GM08714 (cell line): ENCODE measurements around the gene SPOCK1.

Experiments
- H3K4me3 ChIP-seq: fragments of 200-500 bp; sonication (Bioruptor generic); 2 replicates; pipeline ENCODE4 v1.5.1; 2014; ENCODE audit warnings: mild to moderate bottlenecking, low read length, inconsistent platforms
- ZNF274 ChIP-seq: IDR thresholded peaks from 2 replicates; pipeline ENCODE4 v1.6.1; 2012; ENCODE audit warnings: mild to moderate bottlenecking, low read depth, low read length

Gene SPOCK1

DNA sequence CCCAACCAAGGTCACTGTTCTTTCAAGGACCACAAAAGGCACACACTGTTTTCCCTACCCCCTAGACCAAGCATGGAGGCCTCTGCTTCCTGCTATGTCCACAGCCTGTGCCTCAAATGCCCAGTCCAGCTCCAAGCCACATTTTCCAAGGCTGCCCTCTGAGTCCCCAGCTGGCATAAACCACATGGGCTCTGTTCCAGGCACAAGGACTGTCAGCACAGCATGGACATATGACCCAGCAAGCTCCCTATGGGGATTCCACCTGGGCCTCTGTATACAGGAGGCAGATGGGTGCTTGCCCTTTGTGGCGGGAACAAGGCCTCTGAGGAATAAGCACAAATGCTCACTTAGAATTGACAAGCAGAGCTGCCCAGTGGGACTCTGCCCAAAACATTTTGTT lies 115.2 kb downstream of the SPOCK1 start:
- TF ChIP-seq ZNF274: no peak
- no peak overlapping the region for H3K4me3 ChIP-seq

DNA sequence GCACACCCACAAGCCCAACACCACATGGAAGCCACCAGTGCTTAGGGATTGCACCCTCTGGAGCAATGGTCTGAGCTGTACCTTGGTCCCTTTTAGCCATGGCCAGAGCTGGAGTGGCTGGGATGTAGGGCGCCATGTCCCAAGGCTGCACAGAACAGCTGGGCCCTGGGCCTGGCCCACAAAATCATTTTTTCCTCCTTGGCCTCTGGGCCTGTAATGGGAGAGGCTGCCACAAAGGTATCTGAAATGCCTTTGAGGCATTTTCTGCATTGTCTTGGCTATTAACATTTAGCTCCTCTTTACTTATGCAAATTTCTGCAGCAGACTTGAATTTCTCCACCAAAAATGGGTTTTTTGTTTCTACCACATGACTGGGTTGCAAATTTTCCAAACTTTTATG lies 117.6 kb downstream of the SPOCK1 start:
- TF ChIP-seq ZNF274: no peak
- H3K4me3 ChIP-seq: no peak overlapping the region

DNA sequence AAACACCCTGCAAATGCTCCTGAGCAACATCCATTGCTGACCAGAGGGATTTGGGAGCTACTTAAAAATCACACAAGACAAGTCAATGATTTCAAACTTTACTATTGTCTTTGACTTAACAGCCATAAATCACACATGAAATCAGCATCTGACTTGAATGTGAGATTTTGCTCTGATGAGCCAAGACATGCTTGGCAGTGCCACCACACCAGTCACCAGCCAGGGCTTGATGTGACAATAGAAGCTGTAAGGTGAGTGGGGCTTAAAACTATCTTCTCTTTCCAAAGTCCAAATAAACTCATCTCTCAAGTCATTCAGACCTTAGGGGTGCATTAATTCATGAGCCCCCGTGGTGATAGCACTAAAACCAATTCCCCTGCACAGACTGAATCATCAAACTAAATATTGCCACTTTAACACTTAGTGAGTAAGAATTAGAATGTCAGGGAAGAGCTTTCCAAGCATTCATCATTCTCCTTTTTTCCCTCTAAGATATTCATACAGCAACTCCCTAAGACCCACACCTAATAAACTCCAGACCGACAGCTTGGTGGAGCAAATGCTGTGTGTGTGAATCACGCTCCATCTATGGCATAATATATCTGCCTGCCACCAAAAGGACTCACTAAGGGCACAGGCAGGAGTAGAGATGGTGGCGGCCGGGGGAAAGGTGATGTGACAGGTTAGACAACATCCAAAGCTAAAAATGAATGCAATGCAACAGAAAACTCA lies 119.4 kb downstream of the SPOCK1 start:
- no peak overlapping the region for H3K4me3 ChIP-seq
- no peak for TF ChIP-seq ZNF274

DNA sequence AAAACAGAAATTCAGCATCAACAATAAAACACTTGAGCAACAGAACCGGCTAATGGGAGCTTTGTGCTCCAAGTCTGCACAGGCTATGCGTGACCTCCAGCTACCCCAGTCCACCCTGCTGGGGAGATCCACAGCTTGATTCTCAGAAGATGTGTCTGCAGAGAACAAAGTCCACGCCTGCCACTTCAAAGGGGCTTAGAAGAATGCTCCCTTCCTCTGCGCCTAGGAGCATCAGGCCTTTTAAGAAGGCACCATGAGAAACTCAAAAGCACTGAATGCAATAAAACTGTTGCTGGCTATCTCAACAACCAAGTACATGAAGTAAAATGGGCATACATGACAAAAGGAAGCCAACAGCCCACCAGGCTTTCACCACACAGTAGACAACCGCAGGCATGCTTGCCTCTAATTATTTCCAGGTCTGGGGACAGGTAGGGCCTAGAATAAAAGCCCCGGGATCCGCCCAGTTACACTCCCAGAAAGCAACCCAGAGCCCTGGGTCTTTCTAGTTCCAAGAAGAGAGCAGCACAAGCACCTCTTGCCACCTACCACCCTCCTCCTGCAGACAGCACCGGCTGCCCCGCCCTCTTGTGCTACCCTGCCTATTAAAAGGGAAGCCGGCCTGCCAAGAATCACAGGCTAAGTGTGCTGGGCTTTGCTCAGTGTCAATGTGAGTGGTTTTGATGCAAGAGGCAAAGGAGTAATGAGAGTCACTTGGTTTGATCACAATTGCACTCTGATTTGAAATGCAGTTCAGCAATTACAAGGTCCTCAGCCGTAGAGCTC lies 123.2 kb downstream of the SPOCK1 start:
- TF ChIP-seq ZNF274: no peak
- no peak overlapping the region for H3K4me3 ChIP-seq

DNA sequence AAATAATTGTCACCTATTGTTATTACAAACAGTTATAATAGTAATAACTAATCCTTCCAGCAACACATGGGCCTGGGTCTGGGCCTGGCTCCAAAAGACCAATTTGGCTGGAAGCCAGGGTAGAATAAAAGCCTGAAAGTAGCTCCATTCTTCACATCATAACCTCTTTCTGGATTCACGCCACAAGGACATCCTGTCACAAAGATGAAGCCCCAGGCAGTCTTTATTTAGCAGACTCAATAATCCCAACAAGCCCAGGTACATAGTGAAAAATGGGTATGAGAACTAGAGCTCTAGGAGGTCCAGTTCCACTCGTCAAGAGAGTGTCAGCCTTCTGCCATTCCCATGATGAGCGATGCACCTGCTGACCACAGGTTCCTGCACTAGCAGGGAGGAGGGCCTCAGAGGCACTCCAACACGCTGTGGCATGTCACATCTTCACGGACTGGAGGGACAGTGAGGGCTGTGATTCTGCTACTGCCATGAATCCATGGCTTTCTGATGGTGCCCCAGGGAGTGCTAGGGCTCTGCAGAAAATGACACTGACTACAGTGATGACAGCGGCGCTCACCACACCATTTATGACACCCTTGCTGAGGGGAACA lies 124.9 kb downstream of the SPOCK1 start:
- H3K4me3 ChIP-seq: no peak overlapping the region
- TF ChIP-seq ZNF274: no peak

DNA sequence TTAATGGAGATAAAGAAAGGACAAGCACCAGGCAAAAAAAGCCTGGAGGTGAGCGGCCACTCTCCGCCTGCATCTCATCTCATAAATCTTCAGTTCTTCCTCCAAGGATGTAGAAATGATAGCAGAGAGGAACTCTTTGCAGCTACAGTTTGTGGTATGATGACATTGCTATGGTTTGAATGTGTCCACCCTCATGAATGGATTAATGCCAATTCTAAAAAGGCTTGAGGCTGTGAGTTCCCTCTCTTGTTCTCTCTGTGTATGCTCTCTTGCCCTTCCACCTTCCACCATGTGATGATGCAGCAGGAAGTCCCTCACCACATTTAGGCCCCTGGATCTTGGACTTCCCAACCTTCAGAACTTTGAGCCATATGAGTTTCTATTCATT lies 126.4 kb downstream of the SPOCK1 start:
- H3K4me3 ChIP-seq: no peak overlapping the region
- TF ChIP-seq ZNF274: no peak

DNA sequence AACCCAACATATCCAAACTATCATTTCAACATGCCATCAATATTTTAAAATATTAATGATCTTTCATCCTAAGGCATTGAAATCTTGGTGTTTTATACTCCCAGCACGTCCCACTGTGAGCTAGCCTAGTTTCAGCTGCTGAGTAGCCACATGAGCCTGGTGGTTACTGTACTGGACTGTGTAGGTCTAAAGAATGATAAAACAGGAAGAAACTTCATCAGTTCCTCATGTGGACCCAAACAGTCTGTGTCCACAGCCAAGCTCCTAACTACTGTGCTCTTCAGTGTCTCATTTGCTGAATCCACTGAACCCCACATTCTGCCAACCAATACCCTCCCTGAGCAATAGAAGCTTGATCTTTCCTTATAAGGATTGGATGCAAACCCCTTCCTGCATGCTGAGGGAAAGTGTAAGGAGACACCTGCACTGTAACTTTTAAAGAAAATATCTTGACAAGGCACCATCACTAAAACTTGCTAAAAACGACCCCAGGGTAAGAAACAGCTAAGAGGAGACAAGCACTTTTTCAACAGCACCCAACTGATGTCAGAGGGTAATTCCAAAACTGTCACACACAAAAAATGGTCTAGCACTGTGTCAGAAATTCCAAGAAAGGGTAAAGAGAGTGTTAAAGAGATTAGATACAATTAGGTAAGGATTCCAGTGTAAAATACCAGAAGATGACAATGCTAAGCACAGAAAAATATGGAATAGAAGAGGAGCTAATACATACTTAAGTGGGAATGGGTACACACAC lies 126.9 kb downstream of the SPOCK1 start:
- no peak for TF ChIP-seq ZNF274
- H3K4me3 ChIP-seq: no peak overlapping the region

DNA sequence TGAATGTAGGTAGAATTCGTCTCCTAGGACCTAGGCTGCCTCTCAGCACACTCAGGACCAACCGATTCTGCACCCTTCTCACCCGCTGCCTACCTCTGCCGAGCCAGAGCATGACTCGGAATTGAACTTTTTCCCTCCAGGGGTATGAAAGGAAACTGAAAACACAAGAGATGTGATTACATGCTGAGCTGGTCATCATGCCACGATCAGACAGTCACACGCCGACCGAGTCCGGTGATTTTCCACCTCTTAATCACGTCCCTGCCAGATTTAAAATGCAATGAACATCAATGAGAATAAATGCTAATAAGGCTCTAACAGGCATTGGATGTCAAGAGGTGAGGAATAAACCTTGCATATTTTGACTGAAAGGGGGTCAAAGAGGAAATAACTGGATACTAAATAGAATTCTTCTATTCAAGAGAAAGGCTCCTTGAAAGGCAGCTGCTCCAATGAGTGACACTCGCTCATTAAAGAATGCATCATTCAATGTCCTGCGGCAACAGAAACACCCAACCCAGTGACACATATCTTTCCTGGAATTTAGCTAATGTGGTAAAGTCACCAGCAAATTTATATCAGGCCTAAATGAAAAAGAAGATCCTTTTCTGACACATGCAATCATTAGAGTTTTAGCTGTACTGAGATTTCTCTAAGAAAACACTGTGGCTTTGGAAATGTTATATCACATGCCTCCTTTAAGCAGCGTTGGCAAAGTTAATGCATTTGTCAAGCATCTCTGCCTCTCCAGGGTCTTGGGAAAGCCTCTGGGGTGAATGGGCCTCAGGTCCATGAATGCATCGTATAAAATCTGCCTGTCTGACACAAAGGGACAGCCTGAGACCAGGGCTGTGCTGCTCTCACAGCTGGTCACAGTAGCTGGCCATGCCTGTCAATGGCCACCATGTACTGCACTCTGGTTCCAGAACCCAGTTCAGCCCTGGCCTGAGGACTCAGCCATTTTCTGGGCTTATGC lies 128.7 kb downstream of the SPOCK1 start:
- no peak for TF ChIP-seq ZNF274
- H3K4me3 ChIP-seq: no peak overlapping the region

DNA sequence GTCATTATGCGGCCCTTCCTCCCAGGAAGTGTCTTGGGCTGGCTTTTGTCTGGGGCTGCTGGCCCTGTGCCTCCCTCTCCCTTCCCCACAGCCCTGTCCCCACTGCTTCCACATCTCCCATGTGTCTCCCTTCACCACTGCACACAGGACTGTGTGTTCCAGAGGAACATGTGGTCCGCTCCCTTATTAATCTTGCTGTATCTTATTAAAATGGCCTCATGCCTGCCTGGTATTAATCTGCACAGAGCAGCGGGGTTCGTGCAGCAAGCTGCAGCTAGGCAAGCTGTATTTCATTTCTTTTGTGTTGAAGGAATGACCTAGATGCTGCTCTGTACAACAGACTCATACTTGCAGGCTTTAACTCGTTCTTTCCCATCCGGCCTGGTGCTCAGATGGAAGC lies 130.5 kb downstream of the SPOCK1 start:
- no peak for TF ChIP-seq ZNF274

DNA sequence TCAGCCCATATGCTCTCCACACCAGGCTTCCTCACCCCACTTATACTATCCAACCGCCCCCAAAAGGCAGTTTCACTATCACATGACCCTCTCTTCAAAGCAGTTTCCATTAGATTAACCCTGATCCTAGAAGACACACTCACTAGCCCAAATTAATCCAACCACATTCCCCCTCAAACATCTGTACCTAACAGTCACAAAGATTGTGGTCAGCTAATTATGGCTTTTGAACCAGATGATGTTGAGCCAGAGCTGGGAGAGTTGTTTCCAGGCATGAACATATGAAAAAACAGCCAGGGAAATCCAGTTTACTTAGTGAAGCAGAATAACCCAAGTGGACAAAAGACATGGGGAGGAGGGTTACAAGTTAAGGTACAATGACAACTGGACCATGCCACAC lies 131.2 kb downstream of the SPOCK1 start:
- TF ChIP-seq ZNF274: no peak
- H3K4me3 ChIP-seq: no peak overlapping the region

More for the DNA sequence above, 130.5 kb downstream of the SPOCK1 start:
- H3K4me3 ChIP-seq: no peak overlapping the region

DNA sequence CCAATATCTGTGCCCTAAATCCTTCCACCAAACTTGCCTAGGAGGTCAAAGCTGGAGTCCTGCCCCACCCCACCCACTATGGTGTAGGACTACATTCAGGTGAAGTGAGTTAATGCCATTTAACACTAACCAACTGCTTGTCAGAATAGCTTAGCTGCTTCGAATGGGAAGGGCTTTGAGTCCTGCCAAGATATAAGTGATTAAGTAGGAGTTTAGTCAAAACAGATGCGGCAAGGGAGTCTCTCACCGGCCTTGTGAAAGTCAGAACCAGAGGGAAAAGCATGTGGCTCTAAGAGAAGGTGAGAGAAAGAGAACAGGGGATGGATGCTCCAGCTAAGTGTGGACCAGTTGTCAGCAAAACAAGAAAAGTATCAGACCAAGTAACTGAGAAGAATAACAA lies 132.6 kb downstream of the SPOCK1 start:
- TF ChIP-seq ZNF274: no peak
- no peak overlapping the region for H3K4me3 ChIP-seq

DNA sequence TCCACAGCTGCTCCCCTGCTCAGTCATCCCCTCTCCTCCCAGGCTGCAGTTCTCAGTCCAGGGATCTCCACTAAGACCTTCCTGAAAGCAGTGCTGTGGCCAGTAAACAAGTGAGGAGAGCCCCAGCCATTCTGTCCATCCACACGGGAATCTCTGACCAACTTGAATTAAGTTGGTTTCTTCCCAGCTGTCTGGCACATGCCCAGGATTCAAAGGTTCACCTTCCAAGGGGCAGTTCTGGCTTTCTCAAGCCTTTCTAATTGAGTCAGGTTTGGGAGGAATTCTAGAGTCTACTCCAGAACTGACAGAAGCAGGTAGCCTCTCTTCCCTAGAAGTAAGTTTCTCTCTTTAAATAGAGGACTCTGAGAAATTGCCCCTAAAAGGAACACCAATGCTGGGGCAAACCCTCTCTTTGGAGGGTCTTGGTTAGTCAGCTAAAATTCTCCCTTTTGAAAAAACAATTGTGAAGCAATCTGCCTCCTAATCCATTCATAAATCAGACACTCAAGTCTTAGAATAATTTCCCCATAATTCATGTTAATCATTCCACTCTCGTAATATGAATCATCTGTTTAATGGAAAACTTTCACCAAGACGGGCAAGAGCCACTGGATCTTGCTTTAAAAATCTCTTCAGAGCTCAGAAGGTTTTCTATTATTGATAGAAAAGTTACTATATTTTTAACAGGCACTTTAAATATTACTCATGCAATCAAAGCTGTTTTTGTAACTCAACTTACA lies 133.8 kb downstream of the SPOCK1 start:
- H3K4me3 ChIP-seq: no peak overlapping the region

DNA sequence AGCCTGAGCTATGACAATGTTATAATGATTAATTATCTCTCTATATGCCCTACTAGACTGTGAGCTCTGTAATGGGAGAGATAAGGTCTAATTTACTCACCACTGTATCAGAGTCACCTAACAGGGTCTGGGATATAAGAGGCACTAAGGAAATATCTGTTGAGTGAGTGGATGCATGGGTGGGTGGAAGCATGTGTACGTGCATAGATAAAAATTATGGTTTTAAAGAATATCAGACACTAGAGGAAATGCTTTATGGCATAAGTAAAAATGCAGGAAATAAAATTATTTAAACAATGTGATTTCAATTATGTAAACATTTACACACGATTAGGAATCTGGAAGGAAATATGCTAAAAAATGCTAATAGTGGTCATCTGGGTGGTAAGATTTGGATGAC lies 137.8 kb downstream of the SPOCK1 start:
- no peak overlapping the region for H3K4me3 ChIP-seq
- TF ChIP-seq ZNF274: no peak

More for the DNA sequence above, 133.8 kb downstream of the SPOCK1 start:
- TF ChIP-seq ZNF274: no peak
